Right lobe of liver (tissue), 4 donors: ENCODE measurements around the gene G3BP1.

ENCODE experiments used
- CTCF ChIP-seq, 4 donors: fragments of 200-600 bp in 3 of 4; fragments of 450-650 bp in 1 of 4; IDR thresholded peaks; one replicate each; pipeline versions ENCODE4 v1.5.1 to v1.8.0; 2016 to 2022; ENCODE audit warnings: antibody characterized with exemption in 4 of 4, mild to moderate bottlenecking in 2 of 4
- POLR2A ChIP-seq: fragments of 450-650 bp; IDR thresholded peaks from one replicate; pipeline ENCODE4 v1.6.1; 2017; ENCODE audit warnings: antibody characterized with exemption, mild to moderate bottlenecking
- donor health status: DM: no; HTN: no; CAD: no.
- donor health status: DM: no; HTN: no; CAD: no.
- donor health status: DM: no; HTN: yes; CAD: no.

- TF ChIP-seq CTCF (IDR thresholded peaks at IDR 0.05): no peak
- TF ChIP-seq POLR2A: no peak
Observed at GRCh38 chr5:151822141-151822540, 50.4 kb downstream of the G3BP1 start.
